T-helper 1 cell treated with Interleukin-12 subunit alpha and Interleukin-12 subunit beta and Interleukin-4 antibody, amounts not matched to agents 30 ng/mL and 1 ng/mL, for 36 hours (primary cell): ENCODE results near the gene HADHA. TPM values are rescaled to one million over a fixed set of nuclear protein-coding genes. Genes with fewer than 3 reads are reported as not detected.

Experiments used
- intact Hi-C: fragments of 100-400 bp; cut with micrococcal nuclease; formaldehyde crosslinking; loops from one replicate; pipeline ENCODE4 v1.15.1; 2024
- total RNA-seq: library from RNA; stranded (reverse); gene quantifications from 2 replicates; pipeline ENCODE4 v1.2.3, GENCODE V29; 2022

The HADHA gene
- total RNA-seq, 1 donor from 2014 or later = 101 TPM

- intact Hi-C loops = loop anchor here (10.0 kb wide), 1 partner anchor 544 kb away; no protein-coding TSS in a partner anchor
These were observed 95.9 kb downstream of the HADHA start for GRCh38 chr2:26148501-26148900.

GRCh38 chr2:26144953-26145680 is 99.3 kb downstream of the HADHA start:
- intact Hi-C loops = loop anchor here (1.0 to 10.0 kb wide), 7 partner anchors 57 to 540 kb away; partner anchors contain the start of gene KIF3C

GRCh38 chr2:26144031-26144430 is 100.4 kb downstream of the HADHA start:
- intact Hi-C loops = loop anchor here (2.0 to 10.0 kb wide), 2 partner anchors 161 to 539 kb away; partner anchors contain the start of gene KIF3C

- intact Hi-C loops = loop anchor here (10.0 kb wide), 1 partner anchor 536 kb away; no protein-coding TSS in a partner anchor
These were observed 103.2 kb downstream of the HADHA start for GRCh38 chr2:26141145-26141769.

Other genes starting within 250 kb of the HADHA start
- gene RAB10, start 210.5 kb downstream of the HADHA start, total RNA-seq = 117 and 126 TPM in 2 replicates
- gene GAREM2, start 71.5 kb downstream of the HADHA start, total RNA-seq = 4.6 and 6.1 TPM in 2 replicates
- gene HADHB, start 307 bp upstream of the HADHA start, total RNA-seq = 69.6 and 71.8 TPM in 2 replicates
- 37.0 and 37.2 TPM in 2 replicates for gene SELENOI, start 101.5 kb upstream of the HADHA start, total RNA-seq
- gene ADGRF3, start 102.2 kb upstream of the HADHA start, total RNA-seq = 2.8 and 3.9 TPM in 2 replicates
- not detected in 2 replicates for gene DRC1, start 157.3 kb upstream of the HADHA start, total RNA-seq
- 13.9 and 14.4 TPM in 2 replicates for gene OTOF, start 233.5 kb upstream of the HADHA start, total RNA-seq